HAP-1 (cell line): ENCODE results near the gene ZNF385B.

Experiments used
- DNase-seq, 2 experiments: peaks; one replicate each; pipeline ENCODE4 v3.0.0-alpha.2; 2016 to 2020; ENCODE audit warnings: low spot score in 2 of 2
- H3K27me3 ChIP-seq: fragments of 250-450 bp; sonication (Bioruptor Pico); 2 replicates; pipeline ENCODE4 v1.5.1; 2020; ENCODE audit warnings: low read depth, mild to moderate bottlenecking, moderate library complexity
- H3K36me3 ChIP-seq: fragments of 250-450 bp; sonication (Bioruptor Pico); replicated peaks from 2 replicates; pipeline ENCODE4 v1.5.1; 2020; ENCODE audit warnings: mild to moderate bottlenecking
- H3K4me1 ChIP-seq: fragments of 250-450 bp; sonication (Bioruptor Pico); 2 replicates; pipeline ENCODE4 v1.5.1; 2020; ENCODE audit warnings: mild to moderate bottlenecking
- H3K4me3 ChIP-seq: fragments of 250-450 bp; sonication (Bioruptor Pico); 2 replicates; pipeline ENCODE4 v1.5.1; 2020; ENCODE audit warnings: mild to moderate bottlenecking, moderate library complexity
- H3K9me3 ChIP-seq: fragments of 250-450 bp; sonication (Bioruptor Pico); 2 replicates; pipeline ENCODE4 v1.5.1; 2020; ENCODE audit warnings: mild to moderate bottlenecking, moderate library complexity
- in situ Hi-C: fragments of 300-500 bp; cut with MboI; formaldehyde crosslinking; loops from 3 replicates; pipeline ENCODE4 v1.14.3; 2020; ENCODE audit warnings: low sequenced_read_pairs, inconsistent platforms, mixed read lengths

ZNF385B gene

DNA sequence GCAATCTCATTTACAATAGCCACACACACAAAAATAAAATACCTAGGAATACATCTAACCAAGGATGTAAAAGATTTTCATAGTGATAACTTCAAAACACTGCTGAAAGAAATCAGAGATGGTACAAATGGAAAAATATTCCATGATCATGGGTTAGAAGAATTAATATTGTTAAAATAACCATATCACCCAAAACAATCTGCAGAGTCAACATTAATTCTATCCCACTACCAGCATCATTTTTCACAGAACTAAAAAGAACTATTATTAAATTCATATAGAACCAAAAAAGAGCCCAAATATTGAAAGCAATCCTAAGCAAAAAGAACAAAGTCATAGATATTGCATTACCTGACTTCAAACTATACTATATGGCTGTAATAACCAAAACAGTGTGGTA, 50.4 kb downstream of the ZNF385B start:
- Histone ChIP-seq H3K4me3 (no peak overlapping the region), H3K27me3 (no peaks in the 10 kb centered on the region; the same call in 1 of the 2 replicates), H3K36me3 (no peaks in the 10 kb centered on the region), H3K4me1 (peaks cover under 1% of the 10 kb centered on the region), H3K9me3 (no peaks in the 10 kb centered on the region)
- in situ Hi-C loops = no loop called here
- DNase-seq = no peak

DNA sequence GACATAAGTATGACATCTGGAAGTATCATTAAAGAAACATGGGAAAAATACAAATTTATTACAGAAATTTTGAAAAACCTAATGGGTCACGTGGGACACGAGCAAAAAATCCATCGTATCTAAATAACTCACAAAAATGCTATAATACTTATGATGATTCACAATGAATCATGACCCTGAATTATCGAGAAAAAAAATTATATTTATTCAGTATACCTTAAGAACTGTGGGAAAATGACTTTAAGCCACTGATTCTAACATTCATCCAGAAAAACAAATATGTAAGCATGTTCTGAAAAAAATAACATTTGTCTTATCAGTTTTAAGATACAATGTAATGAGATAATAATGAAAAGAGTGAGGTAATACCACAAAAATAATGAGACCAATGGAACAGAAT, 51.8 kb downstream of the ZNF385B start:
- in situ Hi-C loops = no loop called here
- Histone ChIP-seq H3K36me3 (no peaks in the 10 kb centered on the region), H3K4me1 (peaks cover 9% of the 10 kb centered on the region), H3K4me3 (no peak overlapping the region), H3K27me3 (no peaks in the 10 kb centered on the region), H3K9me3 (no peaks in the 10 kb centered on the region)
- DNase-seq = no peak

DNA sequence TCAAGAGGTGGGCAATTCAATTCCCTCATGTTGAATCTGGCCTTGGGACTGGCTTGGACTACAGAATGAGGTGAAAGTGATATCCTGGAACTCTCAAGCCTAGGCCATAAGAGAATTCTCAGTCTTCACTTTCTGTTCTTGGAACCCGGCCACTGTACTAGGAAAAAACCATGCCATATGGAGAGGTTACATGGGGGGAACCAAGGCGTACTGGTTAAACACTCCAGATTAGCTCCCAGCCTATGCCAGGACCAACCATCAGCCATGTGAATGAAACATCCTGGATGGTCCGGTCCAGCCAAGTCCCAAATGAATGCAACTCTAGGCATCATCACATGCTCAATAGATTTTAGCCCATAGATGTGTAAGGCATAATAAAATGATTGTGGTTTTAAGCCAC, 56.4 kb downstream of the ZNF385B start:
- no peak for DNase-seq
- in situ Hi-C loops = no loop called here
- Histone ChIP-seq H3K27me3 (no peaks in the 10 kb centered on the region), H3K36me3 (no peaks in the 10 kb centered on the region), H3K4me3 (no peak overlapping the region), H3K4me1 (peaks cover 16% of the 10 kb centered on the region), H3K9me3 (no peaks in the 10 kb centered on the region)

DNA sequence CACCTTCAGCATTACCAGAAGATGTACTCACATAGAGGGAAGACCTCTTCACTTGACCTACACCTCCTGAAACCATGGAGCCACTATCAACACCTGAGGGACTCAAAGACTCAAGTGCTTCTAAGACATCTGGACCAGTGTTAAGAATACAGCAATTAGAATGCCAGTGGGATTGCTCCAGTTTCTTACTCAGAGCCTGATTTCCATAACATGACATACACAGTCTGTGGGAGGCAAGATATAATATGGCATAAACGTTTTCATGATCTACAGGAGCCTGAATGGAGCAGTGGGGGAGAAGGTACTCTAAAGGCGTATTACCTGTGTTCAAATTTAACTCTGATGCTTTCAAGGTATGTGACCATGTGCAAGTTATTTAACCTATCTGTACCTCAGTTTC, 57.2 kb downstream of the ZNF385B start:
- Histone ChIP-seq H3K9me3 (no peaks in the 10 kb centered on the region), H3K27me3 (no peaks in the 10 kb centered on the region), H3K4me1 (peaks cover 16% of the 10 kb centered on the region), H3K4me3 (no peak overlapping the region), H3K36me3 (no peaks in the 10 kb centered on the region)
- in situ Hi-C loops = no loop called here
- DNase-seq = no peak

DNA sequence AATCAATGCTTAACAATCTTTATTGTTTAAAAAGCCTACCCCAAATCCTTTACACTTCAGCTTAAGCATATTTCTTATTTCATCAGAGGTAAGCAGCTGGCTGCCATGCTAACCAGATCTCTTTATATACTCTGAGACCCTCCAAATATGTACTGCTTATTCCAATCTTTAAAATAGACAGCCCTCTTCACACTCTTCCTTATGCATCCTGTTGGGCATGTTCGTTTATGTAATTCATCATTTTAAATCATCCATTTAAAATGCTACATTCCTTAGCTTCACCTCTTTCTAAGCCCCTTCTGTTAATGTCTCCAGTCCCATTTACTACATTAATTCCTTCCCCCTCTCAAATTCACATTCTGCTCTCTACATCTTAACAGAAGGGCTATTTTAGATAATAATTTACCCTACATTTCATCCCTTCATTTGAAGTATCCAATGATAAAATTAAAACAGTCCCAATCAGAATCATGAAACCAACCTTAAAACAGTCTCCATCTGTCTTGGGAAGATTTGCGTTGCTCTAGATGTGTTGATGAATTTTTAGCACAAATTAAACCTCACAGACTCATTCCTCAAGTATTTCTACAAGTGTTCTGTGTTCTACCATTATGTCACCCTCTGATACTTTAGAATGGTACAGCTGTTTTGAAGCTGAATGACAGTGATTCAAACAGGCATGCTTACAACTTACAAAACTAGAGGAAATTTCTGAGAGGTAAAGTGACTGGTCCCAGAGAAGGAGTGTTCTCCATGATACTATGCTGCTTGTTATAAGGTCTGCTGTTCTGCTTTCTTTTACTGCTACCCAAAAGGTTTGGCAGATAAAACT, 59.1 kb downstream of the ZNF385B start:
- DNase-seq = no peak
- Histone ChIP-seq H3K4me1 (peaks cover 16% of the 10 kb centered on the region), H3K27me3 (peaks cover 4% of the 10 kb centered on the region; the same call in 1 of the 2 replicates), H3K9me3 (no peaks in the 10 kb centered on the region), H3K36me3 (no peaks in the 10 kb centered on the region), H3K4me3 (no peak overlapping the region)
- in situ Hi-C loops = no loop called here

DNA sequence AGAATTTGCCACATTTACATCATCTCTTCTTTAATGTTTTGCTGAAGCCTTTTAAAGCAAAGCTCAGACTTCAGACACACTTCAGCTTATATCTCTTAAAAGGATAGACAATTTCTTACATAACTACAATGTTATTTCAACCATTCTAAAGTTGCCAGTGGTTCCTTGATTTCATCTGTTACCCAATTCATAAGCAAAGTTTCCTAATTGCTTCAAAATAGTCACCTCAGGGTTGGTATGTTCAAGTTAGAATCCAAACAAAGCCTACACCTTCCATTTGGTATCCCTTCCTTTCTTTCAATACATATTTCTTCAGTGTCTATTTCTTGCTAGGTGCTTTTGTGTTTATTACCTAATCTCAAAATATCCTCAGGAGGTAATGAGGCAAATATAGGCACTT, 60.6 kb downstream of the ZNF385B start:
- H3K4me1 ChIP-seq = peaks cover 13% of the 10 kb centered on the region
- H3K36me3 ChIP-seq = no peaks in the 10 kb centered on the region
- DNase-seq = no peak
- no peak overlapping the region for H3K4me3 ChIP-seq
- peaks cover 4% of the 10 kb centered on the region; the same call in 1 of the 2 replicates for H3K27me3 ChIP-seq
- in situ Hi-C loops = no loop called here
- H3K9me3 ChIP-seq = no peaks in the 10 kb centered on the region

DNA sequence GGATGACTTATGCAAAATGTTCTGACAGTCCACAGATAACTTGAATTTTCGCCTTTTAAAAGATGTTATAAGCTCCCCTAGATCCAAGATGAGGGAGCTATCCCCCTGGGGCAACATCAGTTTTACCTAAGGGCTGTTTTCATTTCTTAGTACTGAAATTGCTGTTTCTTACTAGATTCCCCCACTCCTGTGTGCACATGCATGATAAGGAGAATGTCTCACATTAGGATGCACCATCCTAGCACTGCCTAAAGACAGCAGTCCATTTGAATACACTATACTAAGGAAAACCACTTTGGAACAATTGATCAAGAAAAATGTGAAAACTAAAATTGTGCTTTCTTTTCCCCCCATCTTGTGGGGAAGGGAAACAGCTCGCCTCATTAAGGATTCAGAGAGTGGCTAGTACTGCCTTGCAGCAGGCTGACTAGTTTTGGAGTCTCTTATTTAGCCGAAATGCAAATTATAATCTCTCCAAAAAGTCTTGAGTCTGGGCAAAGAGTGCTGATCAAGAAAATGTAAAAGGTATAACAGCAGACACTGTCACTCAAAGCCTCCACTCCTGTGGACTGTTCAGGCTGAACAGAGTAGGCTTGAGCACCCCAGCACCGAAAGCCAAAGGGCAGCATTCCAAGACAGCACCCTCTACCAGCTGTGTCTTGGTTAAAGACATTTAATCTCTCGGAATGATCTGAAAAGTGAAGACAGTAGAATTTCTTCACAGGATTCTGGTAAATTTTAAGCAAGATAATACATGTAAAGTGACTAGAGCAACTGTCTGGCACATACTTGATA, 65.0 kb downstream of the ZNF385B start:
- Histone ChIP-seq H3K9me3 (no peaks in the 10 kb centered on the region), H3K27me3 (peaks cover 4% of the 10 kb centered on the region; the same call in 1 of the 2 replicates), H3K4me3 (no peak overlapping the region), H3K36me3 (no peaks in the 10 kb centered on the region), H3K4me1 (no peaks in the 10 kb centered on the region)
- in situ Hi-C loops = no loop called here
- no peak for DNase-seq

DNA sequence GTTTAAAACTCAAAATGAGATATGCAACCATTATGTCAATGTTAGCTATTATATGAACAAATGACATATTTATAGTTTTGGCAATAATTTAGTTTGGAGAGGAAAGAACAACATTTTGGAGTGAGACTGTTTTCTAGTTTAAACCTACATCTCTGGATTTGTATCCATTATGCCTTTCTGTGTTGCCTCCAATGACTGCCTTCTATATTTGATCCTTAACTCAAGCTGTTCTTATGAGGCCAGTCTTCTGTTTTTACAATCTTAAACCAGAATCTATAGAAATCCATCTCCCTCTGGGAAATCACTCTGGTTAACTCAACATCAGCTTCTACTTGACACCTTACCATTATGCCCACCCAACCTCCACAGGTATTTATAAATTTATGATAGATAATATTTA, 67.5 kb downstream of the ZNF385B start:
- Histone ChIP-seq H3K4me3 (no peak overlapping the region), H3K27me3 (peaks cover 4% of the 10 kb centered on the region; the same call in 1 of the 2 replicates), H3K36me3 (no peaks in the 10 kb centered on the region), H3K4me1 (no peaks in the 10 kb centered on the region), H3K9me3 (no peaks in the 10 kb centered on the region)
- DNase-seq = no peak
- in situ Hi-C loops = no loop called here

DNA sequence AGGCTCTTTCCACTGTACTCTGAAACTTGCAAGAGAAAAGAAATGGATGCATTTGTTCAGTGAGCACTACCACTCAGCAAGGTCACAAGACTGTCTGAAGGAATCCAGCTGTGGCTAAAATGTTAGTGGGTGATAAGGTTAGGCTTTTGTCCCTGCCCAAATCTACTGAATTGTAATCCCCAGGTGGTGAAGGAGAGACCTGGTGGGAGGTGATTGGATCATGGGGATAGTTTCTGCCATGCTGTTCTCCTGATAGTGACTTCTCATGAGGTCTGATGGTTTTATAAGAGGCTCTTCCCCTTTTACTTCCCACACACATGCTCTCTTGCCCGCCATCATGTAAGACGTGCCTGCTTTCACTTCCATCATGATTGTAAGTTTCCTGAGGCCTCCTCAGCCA, 68.2 kb downstream of the ZNF385B start:
- peaks cover 4% of the 10 kb centered on the region; the same call in 1 of the 2 replicates for H3K27me3 ChIP-seq
- H3K9me3 ChIP-seq = no peaks in the 10 kb centered on the region
- H3K36me3 ChIP-seq = no peaks in the 10 kb centered on the region
- H3K4me1 ChIP-seq = no peaks in the 10 kb centered on the region
- in situ Hi-C loops = no loop called here
- no peak for DNase-seq
- H3K4me3 ChIP-seq = no peak overlapping the region

DNA sequence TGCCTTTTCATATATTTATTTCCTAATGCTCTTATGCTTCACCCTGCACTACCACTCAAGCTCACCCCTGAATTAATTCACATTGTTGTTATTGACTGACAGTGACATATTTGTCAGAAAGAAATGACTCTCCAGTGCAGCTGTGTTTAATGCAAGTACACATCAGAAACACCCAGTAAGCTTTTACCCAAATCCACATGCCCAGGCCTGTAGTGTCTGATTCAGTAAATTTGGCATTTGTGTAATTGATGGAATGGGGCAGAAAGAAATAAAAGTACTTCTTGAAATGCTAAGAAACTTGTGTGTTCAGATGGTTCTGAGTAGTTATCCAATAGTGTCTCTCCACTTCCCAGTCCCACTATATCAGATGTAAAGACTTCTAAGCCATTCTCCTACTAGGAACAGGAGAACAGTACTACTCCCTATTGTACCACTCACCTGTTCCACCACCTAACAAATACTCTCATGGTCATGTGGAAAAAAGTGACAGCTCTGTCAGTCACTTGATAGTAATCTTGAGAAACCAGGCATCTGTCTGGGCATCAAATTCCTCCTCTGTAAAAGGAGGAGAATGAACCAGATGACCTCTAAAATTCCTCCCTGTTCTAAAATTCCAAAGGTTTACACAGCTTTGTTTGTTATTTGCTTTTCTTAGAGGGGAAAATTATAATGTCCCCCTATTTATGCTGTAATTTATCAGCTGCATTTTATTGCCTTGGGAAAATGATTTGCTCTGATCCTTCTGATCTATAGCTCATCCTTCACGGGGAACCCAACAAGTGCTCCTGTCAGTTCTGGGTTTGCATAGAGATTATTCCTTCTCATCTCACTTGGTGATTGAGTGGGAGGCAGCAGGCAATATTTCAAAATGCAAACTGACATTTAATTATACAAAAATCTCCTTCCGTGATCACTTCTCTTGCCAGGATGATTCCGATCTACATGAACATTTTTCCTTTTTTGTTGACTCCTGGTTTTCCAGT, 70.9 kb downstream of the ZNF385B start:
- Histone ChIP-seq H3K36me3 (no peaks in the 10 kb centered on the region), H3K9me3 (no peaks in the 10 kb centered on the region), H3K4me3 (no peak overlapping the region), H3K27me3 (no peaks in the 10 kb centered on the region; the same call in 1 of the 2 replicates), H3K4me1 (no peaks in the 10 kb centered on the region)
- in situ Hi-C loops = no loop called here
- DNase-seq = no peak

DNA sequence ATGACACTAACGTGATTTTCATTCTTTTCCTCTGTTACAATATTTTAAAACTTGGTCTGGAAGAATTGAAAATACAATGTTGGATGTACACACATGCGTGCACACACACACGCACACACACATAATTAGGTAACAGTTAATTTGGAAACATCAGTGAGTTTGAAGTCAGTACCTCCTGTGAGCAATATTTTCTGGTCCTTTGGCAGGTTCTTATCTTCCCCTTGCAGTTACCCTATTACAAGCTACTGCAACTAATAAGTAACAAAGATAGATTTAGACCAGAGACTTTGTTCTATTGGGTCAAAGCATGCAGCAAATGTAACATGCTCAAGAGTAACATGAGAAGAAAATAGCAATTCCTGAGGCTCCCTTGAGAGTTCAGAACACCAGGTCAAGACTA, 73.3 kb downstream of the ZNF385B start:
- no peaks in the 10 kb centered on the region for H3K9me3 ChIP-seq
- no peaks in the 10 kb centered on the region; the same call in 1 of the 2 replicates for H3K27me3 ChIP-seq
- no peak overlapping the region for H3K4me3 ChIP-seq
- H3K4me1 ChIP-seq = no peaks in the 10 kb centered on the region
- in situ Hi-C loops = no loop called here
- no peaks in the 10 kb centered on the region for H3K36me3 ChIP-seq
- no peak for DNase-seq

DNA sequence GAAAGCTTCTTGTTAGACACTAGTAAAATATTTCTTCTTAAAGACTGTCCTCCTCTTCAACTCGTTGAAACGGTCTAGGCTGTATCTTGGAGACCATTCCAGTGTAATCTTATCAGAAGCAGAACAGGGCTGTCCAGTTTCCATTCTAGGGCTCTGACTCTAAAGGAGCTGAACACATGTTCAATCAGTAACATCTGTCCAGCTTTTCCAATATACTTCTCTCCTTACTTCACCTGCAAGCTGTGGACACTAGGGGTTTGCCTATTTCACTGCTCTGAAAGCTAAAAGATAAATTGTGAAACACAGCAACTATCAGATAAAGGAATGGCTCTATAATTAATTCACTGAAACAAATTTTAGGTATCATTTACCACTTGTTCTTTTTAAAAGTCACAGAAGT, 73.8 kb downstream of the ZNF385B start:
- in situ Hi-C loops = no loop called here
- no peaks in the 10 kb centered on the region for H3K4me1 ChIP-seq
- no peak for DNase-seq
- H3K9me3 ChIP-seq = no peaks in the 10 kb centered on the region
- peaks cover 2% of the 10 kb centered on the region; the same call in 1 of the 2 replicates for H3K27me3 ChIP-seq
- H3K36me3 ChIP-seq = no peaks in the 10 kb centered on the region
- no peak overlapping the region for H3K4me3 ChIP-seq

DNA sequence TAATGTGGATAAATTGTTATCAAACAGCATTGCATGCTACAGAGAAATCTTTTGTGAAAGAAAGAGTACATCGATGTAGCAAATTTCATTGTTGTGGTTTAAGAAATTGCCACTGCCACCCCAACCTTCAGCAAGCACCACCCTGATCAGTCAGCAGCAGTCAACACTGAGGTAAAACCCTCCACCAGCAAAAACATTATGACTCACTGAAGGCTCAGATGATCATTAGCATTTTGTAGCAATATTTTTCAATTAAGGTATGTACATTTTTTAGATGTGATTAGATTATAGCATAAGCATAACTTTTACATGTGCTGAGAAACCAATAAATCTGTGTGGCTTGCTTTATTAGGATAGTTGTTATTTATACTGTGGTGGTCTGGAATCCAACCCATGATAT, 75.5 kb downstream of the ZNF385B start:
- H3K4me1 ChIP-seq = no peaks in the 10 kb centered on the region
- H3K9me3 ChIP-seq = no peaks in the 10 kb centered on the region
- peaks cover 11% of the 10 kb centered on the region for H3K27me3 ChIP-seq
- H3K36me3 ChIP-seq = no peaks in the 10 kb centered on the region
- no peak for DNase-seq
- in situ Hi-C loops = no loop called here
- no peak overlapping the region for H3K4me3 ChIP-seq
